H4 (cell line): ENCODE measurements around the gene RPRD1A. TPM values are rescaled to one million over a fixed set of nuclear protein-coding genes. Genes with fewer than 3 reads are reported as not detected.
"Not testable (repeated sequence)": the region's sequence is repeated elsewhere in the genome, so short reads cannot be mapped to it uniquely, and the experiment has no call there.

ENCODE experiments used
- DNase-seq: peaks from one replicate; pipeline ENCODE4 v3.0.0-alpha.2; 2015; ENCODE audit warnings: low spot score
- total RNA-seq: library from RNA; depleted of rRNA; stranded (reverse); fragments of >200 nt; shearing (Covaris generic); gene quantifications from 2 replicates; pipeline ENCODE4 v1.2.3, GENCODE V29; 2014

The RPRD1A gene
- total RNA-seq, 1 experiment from 2014 or later = 44.6 TPM

DNA sequence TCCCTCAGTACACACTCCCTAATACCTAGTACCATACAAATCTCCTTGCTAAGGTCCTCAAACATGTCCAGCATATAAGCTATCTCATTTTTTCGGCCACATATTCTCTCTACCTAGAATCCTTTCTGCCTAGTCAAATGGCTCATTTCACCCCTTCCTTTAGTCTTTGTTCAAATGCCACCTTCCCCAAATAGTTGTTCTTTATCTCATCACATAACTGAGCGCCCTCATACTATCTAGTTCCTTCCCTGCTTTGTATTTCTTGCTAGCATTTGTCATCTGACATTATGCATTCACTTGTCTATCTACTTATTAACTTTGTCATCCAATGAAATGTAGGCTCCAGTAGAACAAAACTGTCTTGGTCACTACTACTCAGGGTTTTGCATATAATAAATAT lies 35.5 kb downstream of the RPRD1A start:
- DNase-seq = no peak

DNA sequence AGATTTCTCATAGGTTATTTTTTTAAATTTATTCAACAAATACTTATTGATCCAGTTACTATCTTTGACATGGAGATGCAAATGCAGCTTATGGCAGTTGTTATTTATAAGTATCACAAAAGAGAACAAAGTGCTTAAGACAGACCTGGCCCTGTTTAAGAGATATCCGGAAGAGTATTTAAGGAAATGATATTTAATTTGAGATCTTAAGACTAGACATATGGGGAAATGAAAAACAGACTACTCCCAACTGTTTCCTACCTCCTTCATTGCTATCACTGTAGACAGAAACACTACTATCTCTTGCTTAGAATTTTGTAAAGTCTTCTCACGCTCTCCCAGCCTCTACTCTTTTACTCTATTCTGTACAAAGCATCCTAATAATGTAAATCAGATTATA lies 36.0 kb downstream of the RPRD1A start:
- no peak for DNase-seq

DNA sequence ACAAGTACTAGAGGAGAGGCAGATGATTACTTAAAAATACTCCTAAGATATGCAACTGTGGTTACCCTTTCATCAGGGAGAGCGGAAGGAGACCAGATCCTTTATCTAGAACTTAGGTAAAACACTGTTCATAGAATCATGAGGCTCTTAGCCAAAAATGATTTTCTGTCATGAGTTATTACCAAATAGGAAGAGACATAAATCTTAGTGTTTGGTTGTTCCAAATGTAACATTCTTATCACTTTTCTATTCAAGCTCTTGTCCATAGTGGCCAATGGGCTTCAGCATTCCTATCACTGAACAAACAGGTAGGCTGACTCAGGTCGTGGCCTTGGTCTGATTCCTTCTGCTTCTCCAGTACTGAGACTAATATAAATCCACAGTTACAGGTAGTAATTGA lies 38.5 kb downstream of the RPRD1A start:
- DNase-seq = no peak

DNA sequence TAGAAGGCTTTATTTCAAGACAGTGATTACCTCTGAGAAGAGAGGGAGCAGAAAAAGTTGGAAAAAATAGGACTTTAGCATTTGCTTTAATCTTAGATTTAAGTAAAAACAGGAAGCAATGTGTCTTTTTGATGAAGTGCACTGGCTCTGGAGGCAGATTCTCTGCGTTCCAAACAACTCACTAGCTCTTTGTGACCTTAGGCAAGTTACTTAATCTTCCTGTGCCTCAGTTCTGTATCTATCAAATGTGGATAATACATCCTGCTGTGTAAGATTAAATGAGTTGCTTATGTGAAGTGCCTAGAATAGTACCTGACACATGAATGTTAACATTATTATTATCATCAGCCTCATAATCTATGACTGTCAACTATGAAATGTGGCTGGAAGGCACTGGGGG lies 42.3 kb downstream of the RPRD1A start:
- DNase-seq = no peak

DNA sequence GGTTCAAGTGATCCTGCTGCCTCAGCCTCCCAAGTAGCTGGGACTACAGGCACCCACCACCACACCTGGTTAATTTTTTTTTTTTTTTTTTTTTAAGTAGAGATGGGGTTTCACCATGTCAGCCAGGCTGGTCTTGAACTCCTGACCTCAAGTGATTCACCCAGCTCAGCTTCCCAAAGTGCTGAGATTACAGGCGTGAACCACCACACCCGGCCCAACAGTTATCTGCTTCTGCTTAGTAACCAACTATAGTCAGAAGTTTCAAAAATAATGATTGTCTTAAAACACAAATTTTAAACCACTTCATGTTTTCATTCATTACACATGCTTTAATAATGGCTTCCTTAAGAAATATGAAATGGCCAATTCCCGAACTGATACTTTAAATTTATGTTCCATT lies 43.1 kb downstream of the RPRD1A start:
- DNase-seq = not testable (repeated sequence)

DNA sequence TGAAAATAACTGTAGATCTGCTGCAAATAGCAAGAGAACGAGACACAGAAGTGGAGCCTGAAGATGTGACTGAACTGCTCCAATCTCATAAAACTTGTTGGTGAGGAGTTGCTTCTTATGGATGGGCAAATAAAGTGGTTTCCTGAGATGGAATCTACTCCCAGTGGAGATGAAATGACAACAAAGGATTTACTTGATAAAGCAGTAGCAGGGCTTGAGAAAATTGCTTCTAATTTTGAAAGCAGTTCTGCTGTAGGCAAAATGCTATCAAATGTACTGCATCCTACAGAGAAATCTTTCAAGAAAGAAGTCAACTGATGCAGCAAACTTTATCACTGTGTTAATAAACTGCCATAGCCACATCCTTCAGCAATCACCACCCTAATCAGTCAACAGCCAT lies 44.0 kb downstream of the RPRD1A start:
- DNase-seq = no peak

DNA sequence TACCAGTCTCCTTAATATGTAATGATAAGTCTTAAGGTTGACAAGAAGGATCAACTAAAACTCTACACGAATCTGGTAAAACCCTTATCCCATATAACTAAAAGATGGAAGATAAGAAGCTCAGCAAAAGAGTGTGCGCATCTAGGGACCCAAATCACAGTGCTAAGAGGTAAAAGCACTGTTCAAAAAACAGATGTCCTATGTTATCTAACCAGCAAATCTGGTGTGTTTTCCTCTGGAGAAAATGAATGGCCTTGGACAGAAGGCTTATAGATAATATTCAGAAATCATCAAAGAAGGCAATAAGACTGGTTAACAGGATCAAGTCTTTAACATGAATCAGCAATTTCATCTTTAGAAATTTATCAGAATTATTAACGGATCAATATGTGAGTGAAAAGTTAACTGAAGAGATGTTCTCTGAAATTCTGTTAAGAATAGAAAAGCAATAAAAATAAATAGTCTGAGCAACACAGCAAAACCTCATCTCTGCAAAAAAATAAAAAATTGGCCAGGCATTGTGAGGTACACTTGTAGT lies 47.1 kb downstream of the RPRD1A start:
- DNase-seq = no peak

DNA sequence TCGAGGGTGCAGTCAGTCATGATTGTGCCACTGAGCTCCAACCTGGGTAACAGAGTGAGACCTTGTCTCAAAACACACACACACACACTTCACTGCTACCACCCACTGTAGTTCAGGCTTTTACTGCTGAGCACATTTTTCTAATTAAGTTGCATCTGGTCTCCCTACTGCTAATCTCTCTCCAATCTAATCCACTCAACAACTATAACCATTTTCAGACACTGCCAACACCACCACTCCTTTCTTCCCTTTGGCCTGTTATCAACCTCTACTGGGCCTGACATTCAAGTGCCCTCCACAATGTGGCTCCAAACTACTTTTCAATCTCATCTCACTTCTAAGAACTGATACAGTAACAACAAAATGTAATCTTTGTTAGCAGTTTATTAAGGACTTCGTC lies 50.1 kb downstream of the RPRD1A start:
- DNase-seq = no peak

DNA sequence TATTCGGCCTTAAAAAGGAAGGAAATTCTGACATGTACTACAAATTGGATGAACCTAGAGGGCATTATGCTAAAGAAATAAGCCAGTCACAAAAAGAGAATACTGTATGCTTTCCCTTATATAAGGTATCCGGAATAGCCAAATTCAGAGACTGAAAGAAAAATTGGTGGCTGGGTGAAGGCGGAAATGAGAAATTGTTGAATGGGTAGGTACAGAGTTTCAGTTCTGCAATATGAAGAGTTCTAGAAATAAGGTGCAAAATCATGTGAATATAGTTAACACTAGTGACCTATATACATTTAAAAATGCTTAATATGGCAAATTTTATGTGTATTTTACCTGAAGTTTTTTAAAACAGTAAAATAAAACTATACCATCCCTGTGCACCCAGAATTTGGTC lies 51.7 kb downstream of the RPRD1A start:
- no peak for DNase-seq

DNA sequence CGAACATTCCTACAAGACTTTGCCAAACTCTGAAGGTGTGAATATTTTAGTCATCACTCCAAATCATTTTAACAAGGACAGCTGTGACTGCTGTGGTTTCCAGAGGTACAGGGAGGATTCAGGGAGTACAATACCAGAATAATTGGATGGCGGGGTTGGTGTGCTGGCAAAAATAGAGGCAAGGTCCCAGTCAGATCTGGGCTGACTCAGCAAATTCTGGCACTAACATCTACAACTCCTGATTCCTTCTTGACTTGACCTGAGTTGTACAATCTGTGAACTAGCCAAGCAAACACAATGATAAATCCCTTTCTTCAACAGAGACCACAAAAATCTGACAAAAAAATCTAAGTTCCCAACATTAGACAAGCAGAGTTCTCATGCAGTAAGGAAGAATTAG lies 54.5 kb downstream of the RPRD1A start:
- no peak for DNase-seq

DNA sequence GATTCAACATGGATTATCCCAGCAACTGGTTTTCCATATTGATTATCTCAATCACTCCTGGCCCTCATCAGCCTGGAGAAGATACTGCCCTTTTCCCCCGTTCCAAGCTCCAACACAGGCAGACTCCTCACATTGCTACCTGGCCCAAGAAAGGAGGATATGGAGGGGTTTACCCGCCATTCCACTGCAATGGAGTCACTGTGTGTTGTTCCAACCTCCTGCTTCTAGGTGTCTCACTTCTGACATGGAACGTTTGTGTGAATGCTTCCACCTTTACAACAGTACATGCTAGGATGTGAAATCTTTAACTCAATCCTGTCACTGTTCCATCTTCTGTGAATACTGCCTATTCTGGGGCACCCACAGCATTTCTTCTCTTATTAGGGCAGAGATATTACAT lies 58.1 kb downstream of the RPRD1A start:
- no peak for DNase-seq

DNA sequence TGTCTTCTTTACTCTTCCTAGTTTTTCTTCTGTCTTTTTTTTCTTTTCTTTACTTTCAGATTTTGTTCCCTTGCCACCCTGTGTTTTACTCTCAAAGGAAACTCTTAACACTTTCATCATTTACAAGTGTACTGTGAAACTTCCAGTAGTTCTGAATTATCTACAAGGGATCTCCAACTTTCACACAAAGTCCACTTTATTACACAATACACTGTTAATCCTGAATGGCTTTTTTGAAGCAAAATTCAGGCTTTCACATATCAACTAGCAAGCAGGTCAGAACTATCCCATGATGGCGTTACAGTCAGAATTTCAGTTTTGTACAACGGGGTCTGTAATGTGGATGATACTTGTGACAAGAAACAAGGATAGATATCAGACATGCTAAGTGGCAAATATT lies 60.4 kb downstream of the RPRD1A start:
- DNase-seq = no peak

DNA sequence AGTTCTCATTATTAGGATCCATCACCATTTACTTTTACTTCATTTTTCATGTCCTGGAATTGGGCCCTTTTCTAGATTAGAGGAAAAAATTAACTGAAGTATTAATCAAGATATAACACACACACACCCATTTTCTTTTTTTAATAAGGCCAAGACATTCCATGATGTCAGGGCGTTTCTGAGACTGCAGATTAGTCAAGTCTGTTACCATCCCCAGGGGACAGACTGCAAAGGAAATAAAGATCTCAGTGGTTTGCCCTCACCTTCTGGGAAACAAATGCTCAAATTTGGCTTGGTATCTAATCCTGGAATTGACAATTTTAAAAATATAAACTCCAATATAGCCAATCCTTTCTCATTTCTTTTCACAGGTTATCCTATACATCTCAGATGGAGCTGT lies 67.4 kb downstream of the RPRD1A start:
- no peak for DNase-seq

DNA sequence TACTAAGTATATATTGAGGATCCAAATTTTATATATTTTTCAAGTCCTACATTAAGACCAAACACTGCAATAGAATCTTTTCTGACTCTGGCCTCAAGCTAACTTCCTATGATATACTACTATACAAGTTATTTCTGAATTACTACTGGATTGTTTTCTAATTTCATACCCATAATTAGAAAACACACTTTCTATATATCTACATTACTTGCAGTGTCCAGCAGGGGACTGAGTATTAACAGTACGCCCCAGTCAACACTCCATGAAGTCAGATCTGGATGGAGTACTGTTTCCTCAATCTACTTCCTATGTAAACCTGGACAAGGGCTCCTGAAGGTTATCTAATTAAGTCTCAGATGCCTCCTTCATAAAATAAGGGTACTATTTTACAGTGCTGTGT lies 68.4 kb downstream of the RPRD1A start:
- DNase-seq = no peak

DNA sequence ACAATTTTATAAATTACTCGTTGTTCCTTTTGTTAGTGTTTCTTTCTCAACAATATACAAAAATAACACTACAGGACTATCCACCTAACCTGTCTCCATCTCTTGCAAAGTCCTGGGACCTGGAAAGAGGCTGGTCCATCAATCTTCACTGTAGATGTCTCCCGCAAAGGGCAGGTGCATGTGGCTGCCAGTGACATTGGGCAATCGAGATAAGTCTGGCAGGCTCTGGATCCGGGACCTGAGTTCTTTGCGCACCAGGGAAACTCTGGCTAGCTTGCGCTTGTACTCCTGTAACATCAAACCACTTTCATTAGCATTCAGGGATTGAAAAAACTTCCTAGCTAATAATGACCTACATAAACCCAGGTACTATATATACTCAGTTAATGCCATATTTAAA lies 74.3 kb downstream of the RPRD1A start:
- no peak for DNase-seq

DNA sequence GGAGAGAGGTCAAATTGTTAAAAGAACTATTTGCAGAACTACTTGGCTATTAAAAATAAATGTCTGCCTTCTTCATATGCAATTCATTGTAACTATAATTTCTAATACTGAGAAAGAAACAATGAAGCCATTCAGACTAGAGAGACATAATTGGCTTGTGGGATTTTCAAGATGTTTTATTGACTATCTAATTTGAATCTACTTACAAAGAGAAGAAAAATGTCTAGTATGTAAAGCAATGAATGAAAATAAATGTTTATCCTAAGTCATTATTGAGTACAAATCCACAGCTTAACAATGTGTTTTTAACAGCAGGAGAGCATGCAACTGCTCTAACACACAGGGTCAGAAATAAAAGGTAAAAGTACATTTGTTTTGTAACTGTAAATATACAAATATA lies 75.7 kb downstream of the RPRD1A start:
- DNase-seq = no peak

DNA sequence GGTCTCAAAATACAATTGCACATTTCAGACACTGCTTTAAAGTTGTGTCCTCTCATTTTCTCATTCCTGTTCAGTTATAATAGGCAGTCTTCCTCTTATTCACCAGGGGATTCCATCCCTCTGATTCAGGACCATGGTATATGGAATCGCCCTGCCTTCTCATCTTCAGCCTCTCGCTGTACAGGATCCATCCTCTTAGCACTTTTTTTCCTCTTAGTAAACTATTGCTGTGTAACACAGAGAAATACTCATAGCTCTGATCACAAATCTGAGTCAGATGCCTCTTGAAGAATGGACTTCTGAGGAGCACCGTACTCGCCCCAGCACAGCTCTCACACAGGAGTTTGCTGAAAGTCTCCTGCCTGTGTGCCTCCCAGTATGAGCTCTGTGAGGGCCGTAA lies 83.5 kb downstream of the RPRD1A start:
- DNase-seq = no peak

DNA sequence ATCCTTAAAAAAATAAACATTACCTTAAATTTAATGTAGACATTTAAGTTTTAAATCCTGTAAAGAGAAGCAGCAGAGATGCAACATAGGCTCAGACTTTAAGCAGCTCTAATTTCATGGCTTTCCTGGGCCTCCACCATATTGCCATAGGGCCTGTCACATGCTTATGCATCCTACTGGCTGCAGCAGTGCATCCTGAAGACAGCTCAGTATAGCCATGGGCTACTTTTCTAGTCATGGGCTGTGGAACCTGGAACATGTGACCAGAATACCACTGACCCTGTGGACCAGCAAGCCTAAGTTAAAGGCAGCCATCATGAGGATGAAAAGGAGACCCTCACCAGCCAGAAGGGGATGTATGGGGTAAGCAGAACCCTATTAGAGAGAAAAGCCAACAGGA lies 84.2 kb downstream of the RPRD1A start:
- DNase-seq = no peak

DNA sequence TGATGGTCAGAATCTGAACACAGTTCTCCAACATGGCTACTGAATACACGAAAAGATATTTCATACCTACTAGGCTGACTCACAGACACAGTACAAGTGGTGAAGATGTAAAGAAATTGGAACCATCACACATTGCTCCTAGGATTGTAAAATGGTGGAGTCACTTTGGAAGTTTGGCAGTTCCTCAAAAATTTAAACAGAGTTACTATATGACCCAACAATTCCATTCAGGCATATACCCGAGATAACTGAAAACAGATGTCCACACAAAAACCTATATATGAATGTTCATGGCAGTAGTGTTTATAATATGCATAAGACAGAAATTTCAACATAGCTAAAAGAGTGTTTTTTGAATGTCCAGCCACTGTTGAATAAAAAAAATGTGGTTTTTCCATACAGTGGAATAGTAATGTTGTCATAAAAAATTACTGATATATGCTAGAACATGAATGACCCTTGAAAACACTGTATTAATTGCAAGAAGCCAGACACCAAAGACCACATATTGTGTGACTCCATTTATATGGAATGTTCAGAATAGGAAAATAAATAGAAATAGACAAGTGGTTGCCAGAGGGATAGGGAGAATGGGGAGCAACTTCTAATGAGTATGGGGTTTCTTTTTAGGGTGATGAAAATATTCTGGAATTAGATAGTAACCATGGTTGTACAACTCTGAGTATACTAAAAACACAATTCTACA lies 84.8 kb downstream of the RPRD1A start:
- DNase-seq = no peak

DNA sequence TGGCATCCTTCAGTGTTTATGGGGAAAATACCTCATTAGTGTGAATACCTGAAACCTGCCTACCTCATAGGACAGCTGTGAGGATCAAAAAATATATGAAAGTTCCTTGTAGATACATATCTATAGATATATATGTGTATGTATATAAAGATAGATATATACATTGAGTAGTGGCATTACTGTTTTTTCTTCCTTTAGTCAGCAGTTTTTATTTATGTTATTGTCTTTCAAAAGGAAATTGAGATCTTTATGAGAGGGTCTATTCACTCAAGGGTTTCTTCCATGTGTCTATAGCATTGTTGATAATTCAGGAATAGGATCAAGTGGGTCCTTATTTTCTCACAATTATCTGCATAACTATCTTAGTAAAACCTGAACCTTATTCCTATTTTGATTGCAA lies 88.2 kb downstream of the RPRD1A start:
- DNase-seq = no peak

DNA sequence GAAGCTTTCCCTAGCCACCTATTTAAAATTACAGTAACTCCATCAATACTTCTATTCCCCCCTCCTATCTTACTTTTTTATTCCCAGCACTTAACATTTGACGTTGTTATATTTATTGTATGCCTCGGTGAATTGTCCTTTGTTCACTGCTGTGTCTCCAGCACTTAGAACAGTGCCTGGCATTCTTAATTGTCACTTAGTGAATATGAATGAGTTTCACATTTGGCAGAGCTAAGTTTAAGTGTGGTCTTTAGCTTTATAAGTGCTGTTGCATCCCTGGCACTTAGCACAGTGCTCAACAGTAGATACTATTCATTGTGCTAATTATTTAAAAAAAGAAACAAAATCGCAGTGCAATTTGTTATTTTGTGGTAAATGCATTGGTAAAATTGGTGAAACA lies 93.2 kb downstream of the RPRD1A start:
- no peak for DNase-seq

DNA sequence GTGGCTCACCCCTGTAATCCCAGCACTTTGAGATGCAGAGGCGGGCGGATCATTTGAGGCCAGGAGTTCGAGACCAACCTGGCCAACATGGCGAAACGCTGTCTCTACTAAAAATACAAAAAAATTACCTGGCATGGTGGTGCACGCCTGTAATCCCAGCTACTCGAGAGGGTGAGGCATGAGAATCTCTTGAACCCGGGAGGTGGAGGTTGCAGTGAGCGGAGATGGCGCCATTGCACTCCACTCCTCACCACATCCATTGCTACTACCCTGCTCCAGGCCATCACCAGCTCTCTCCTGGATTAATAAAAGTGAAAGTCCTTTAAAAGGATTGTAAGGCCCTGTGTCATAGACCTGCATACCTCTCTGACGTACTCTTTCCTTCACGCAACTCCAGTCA lies 93.7 kb downstream of the RPRD1A start:
- no peak for DNase-seq

DNA sequence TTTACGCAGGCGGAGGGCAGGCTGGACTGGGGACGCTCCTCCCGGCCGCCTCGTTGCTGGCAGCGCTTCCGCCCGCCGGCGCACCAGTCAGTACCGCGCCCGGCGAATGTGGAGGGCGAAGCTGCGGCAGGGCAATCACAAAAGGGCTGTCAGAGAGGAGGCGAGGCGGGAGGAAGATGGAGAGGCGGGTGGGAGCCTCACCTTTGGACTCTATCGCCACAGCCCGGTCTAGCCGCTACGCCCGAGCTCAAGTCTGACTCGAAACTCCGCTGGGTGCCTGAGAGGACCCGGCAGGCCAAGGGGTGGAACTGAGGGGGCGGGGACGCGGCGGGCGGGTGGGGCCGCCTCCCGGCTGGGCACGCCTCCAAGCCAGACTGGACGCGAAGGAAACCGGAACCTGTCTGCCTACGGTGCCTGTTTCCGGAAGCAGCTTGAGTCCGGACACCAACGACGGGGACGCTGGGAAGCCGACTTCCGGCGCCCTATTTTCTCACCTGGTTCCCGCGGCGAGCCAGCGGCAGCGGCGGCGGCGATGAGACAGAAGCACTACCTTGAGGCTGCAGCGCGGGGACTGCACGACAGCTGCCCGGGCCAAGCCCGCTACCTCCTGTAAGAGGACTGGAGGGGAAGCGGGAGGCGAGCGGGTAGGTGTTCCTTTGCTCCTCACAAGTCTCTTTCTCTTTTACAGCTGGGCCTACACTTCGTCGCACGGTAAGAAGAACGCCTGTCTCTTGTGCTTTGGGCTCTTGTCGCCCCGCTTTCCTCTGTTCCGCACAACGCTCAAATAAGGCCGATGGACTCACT lies 95.0 kb downstream of the RPRD1A start, which contains the start of gene RMP24:
RMP24 (plus strand) TSS at position 483 of the 804 bp plus-strand sequence.
- peak; percentile 90 for DNase-seq
